Caco-2 (cell line): ENCODE data around the gene TOR4A. TPM values are rescaled to one million over a fixed set of nuclear protein-coding genes. Genes with fewer than 3 reads are reported as not detected.

ENCODE experiments used
- BruUV-seq: library from RNA; stranded (reverse); fragments of 400-500 nt; replicated peaks from 2 replicates; lab custom pipeline; 2021; lab: Mats Ljungman, UMichigan
- CTCF ChIA-PET: fragments of 300-600 bp; sonication (Branson Sonifier 250); formaldehyde crosslinking; loops from one replicate; lab custom pipeline; 2022; ENCODE audit warnings: antibody characterized with exemption; lab: Charles Lee
- POLR2A ChIA-PET: fragments of 300-600 bp; sonication (Branson Sonifier 250); formaldehyde crosslinking; loops from one replicate; lab custom pipeline; 2022; ENCODE audit warnings: antibody characterized with exemption; lab: Charles Lee
- DNase-seq, 2 experiments: peaks; one replicate each; pipeline versions ENCODE4 v3.0.0 to v3.0.0-alpha.2; 2020 to 2022
- H3K27me3 ChIP-seq: replicated peaks from 2 replicates; pipeline ENCODE4 v1.6.0; 2011; ENCODE audit warnings: low read length; ENCODE audit not compliant: control insufficient read depth, insufficient read depth
- H3K36me3 ChIP-seq: 2 replicates; pipeline ENCODE4 v1.5.1; 2011; ENCODE audit warnings: low read length; ENCODE audit not compliant: control insufficient read depth, insufficient read depth
- H3K4me1 ChIP-seq: fragments of 250-450 bp; sonication (Bioruptor Pico); 2 replicates; pipeline ENCODE4 v1.5.1; 2020; ENCODE audit warnings: mild to moderate bottlenecking
- H3K4me3 ChIP-seq: 2 replicates; pipeline ENCODE4 v1.5.1; 2011; ENCODE audit warnings: low read depth, mild to moderate bottlenecking, control low read depth, low read length
- H3K9me3 ChIP-seq: fragments of 250-450 bp; sonication (Bioruptor Pico); 2 replicates; pipeline ENCODE4 v1.5.1; 2020; ENCODE audit warnings: mild to moderate bottlenecking, moderate library complexity
- H3K27ac Mint-ChIP-seq: one replicate; pipeline ENCODE4 v1.8.0; 2022; ENCODE audit warnings: mixed read lengths; ENCODE audit not compliant: unreplicated experiment
- H3K27me3 Mint-ChIP-seq: one replicate; pipeline ENCODE4 v1.8.0; 2022; ENCODE audit warnings: mixed read lengths; ENCODE audit not compliant: insufficient read depth, unreplicated experiment
- H3K36me3 Mint-ChIP-seq: one replicate; pipeline ENCODE4 v1.8.0; 2022; ENCODE audit warnings: mild to moderate bottlenecking, mixed read lengths; ENCODE audit not compliant: insufficient read depth, unreplicated experiment
- H3K4me1 Mint-ChIP-seq: one replicate; pipeline ENCODE4 v1.8.0; 2022; ENCODE audit warnings: low read depth, mixed read lengths; ENCODE audit not compliant: unreplicated experiment
- H3K4me3 Mint-ChIP-seq: one replicate; pipeline ENCODE4 v1.8.0; 2022; ENCODE audit warnings: mild to moderate bottlenecking, moderate library complexity, mixed read lengths; ENCODE audit not compliant: unreplicated experiment
- H3K9me3 Mint-ChIP-seq: one replicate; pipeline ENCODE4 v1.8.0; 2022; ENCODE audit warnings: mixed read lengths; ENCODE audit not compliant: unreplicated experiment
- CTCF ChIP-seq, 2 experiments: fragments of 200-600 bp in 1 of 2; IDR thresholded peaks; 1 replicate in 1 of 2; 2 replicates in 1 of 2; pipeline versions ENCODE4 v1.5.1 to v1.8.0; 2011 to 2022; ENCODE audit warnings: antibody characterized with exemption in 1 of 2, control low read depth in 1 of 2, inconsistent platforms in 1 of 2, low read depth in 1 of 2, low read length in 1 of 2, mild to moderate bottlenecking in 1 of 2, moderate library complexity in 1 of 2; ENCODE audit not compliant: insufficient read depth in 1 of 2, severe bottlenecking in 1 of 2, unreplicated experiment in 1 of 2
- intact Hi-C: fragments of 100-400 bp; cut with micrococcal nuclease; formaldehyde crosslinking; loops from one replicate; pipeline ENCODE4 v1.10.0; 2022; ENCODE audit not compliant: unreplicated experiment
- total RNA-seq: library from RNA; stranded (reverse); gene quantifications from 2 replicates; pipeline ENCODE4 v1.2.3, GENCODE V29; 2022

Gene TOR4A
- total RNA-seq, 1 experiment from 2014 or later: 1.8 TPM

GRCh38 chr9:137269231-137269772 lies 8.2 kb upstream of the TOR4A start:
- no peak for DNase-seq
- TF ChIP-seq CTCF (IDR thresholded peaks at IDR 0.05; ENCODE audit: insufficient read depth in 1 of 2, low read depth in 1 of 2, low read length in 1 of 2, severe bottlenecking in 1 of 2, unreplicated experiment in 1 of 2): no peak
- H3K4me1 ChIP-seq: no peaks in the 10 kb centered on the region
- Mint-ChIP-seq H3K4me3 (no peak overlapping the region), H3K27me3 (no peaks in the 10 kb centered on the region), H3K9me3 (no peaks in the 10 kb centered on the region), H3K4me1 (no peaks in the 10 kb centered on the region), H3K27ac (no peak overlapping the region), H3K36me3 (peaks cover 77% of the 10 kb centered on the region)
- CTCF ChIA-PET: interaction anchor here (0.6 kb wide), 1 partner anchor 16 kb away, joined by 3 read pairs; no protein-coding TSS in a partner anchor
- peaks cover 3% of the 10 kb centered on the region; the same call in 1 of the 2 replicates for H3K36me3 ChIP-seq
- no peaks in the 10 kb centered on the region for H3K27me3 ChIP-seq
- H3K9me3 ChIP-seq: no peaks in the 10 kb centered on the region
- H3K4me3 ChIP-seq: no peak overlapping the region
- intact Hi-C loops: no loop called here
- no TSS peak for BruUV-seq
- POLR2A ChIA-PET: no interaction called here

GRCh38 chr9:137270929-137271695 lies 6.4 kb upstream of the TOR4A start:
- no peaks in the 10 kb centered on the region for H3K27me3 Mint-ChIP-seq
- H3K27ac Mint-ChIP-seq: no peak overlapping the region
- no peak for DNase-seq
- intact Hi-C loops: no loop called here
- CTCF ChIA-PET: no interaction called here
- no peaks in the 10 kb centered on the region for H3K9me3 Mint-ChIP-seq
- no peaks in the 10 kb centered on the region for H3K4me1 Mint-ChIP-seq
- H3K4me3 Mint-ChIP-seq: no peak overlapping the region
- H3K36me3 ChIP-seq: peaks cover 1% of the 10 kb centered on the region; the same call in 1 of the 2 replicates
- H3K27me3 ChIP-seq: no peaks in the 10 kb centered on the region
- H3K36me3 Mint-ChIP-seq: peaks cover 77% of the 10 kb centered on the region
- H3K4me3 ChIP-seq: no peak overlapping the region
- POLR2A ChIA-PET: no interaction called here
- BruUV-seq: no TSS peak
- H3K9me3 ChIP-seq: no peaks in the 10 kb centered on the region
- H3K4me1 ChIP-seq: no peaks in the 10 kb centered on the region
- TF ChIP-seq CTCF (IDR thresholded peaks at IDR 0.05; ENCODE audit: insufficient read depth in 1 of 2, low read depth in 1 of 2, low read length in 1 of 2, severe bottlenecking in 1 of 2, unreplicated experiment in 1 of 2): no peak

GRCh38 chr9:137271696-137272076 lies 5.8 kb upstream of the TOR4A start:
- Histone ChIP-seq H3K4me3 (no peak overlapping the region), H3K36me3 (peaks cover 1% of the 10 kb centered on the region; the same call in 1 of the 2 replicates), H3K9me3 (no peaks in the 10 kb centered on the region), H3K4me1 (no peaks in the 10 kb centered on the region), H3K27me3 (no peaks in the 10 kb centered on the region)
- no TSS peak for BruUV-seq
- Mint-ChIP-seq H3K4me1 (no peaks in the 10 kb centered on the region), H3K27ac (no peak overlapping the region), H3K36me3 (peaks cover 72% of the 10 kb centered on the region), H3K27me3 (no peaks in the 10 kb centered on the region), H3K9me3 (no peaks in the 10 kb centered on the region), H3K4me3 (no peak overlapping the region)
- TF ChIP-seq CTCF (IDR thresholded peaks at IDR 0.05; ENCODE audit: insufficient read depth in 1 of 2, low read depth in 1 of 2, low read length in 1 of 2, severe bottlenecking in 1 of 2, unreplicated experiment in 1 of 2): no peak
- intact Hi-C loops: no loop called here
- CTCF ChIA-PET: no interaction called here
- POLR2A ChIA-PET: no interaction called here
- DNase-seq: no peak
